GM21786 (cell line): ENCODE data around the gene PKNOX2.

Source experiments
- ATAC-seq: cut with Tn5 transposase; IDR thresholded peaks from one replicate; pipeline ENCODE4 v1.9.1; 2021; ENCODE audit not compliant: unreplicated experiment

PKNOX2 gene

DNA sequence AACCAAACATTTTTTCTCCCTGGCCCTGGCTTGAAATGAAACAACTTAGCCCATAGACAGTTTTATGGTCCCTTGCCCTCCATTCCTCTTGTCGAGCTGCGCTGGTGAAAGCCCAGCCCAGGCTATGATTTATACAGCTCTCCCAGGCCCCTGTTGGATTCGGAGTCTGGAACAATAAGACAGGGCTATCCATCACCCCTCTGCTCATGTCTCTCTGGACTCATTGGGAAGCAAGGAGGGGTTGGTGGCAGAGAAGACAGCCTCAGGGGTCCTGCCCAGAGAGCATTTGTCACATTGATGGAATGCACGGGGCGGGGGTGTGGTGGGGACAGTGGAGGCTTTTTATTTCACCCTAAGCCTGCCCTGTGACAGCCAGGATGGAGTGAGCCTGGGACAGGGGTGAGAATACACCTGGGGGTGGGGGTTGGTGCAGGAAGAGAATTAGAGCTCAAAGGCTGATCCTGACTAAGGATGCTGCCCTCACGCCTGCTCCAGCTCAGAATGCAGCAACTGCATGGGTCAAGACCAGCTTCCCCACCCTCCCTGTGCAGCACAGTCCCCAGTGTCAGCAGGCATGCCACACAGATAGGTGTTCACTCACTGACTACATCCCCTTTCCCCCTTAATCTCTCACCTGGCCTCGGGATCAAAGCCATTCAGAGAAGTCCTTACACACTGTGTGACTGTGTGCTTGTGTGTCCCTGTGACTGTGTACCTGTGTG is 10.0 kb upstream of the PKNOX2 start:
- ATAC-seq, result no peak

GRCh38 chr11:125155100-125155444 is 9.5 kb upstream of the PKNOX2 start:
- no peak for ATAC-seq

DNA sequence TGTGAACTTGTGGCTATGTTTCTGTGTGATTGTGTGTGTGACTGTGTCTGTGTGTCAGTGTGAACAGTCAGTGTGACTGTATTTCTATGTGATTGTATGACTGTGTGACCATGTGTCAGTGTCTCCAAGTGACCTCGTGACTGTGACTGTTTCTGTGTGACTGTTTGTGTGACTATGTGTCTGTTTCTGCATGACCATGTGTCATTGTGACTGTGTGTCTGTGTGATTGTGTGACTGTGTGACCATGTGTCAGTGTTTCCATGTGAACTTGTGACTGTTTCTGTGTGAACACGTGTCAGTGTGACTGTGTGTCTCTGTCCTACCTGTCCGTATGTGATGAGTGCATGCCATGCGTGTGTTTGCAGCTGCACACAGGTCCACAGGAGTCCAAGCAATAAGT is 8.8 kb upstream of the PKNOX2 start:
- ATAC-seq, result no peak

DNA sequence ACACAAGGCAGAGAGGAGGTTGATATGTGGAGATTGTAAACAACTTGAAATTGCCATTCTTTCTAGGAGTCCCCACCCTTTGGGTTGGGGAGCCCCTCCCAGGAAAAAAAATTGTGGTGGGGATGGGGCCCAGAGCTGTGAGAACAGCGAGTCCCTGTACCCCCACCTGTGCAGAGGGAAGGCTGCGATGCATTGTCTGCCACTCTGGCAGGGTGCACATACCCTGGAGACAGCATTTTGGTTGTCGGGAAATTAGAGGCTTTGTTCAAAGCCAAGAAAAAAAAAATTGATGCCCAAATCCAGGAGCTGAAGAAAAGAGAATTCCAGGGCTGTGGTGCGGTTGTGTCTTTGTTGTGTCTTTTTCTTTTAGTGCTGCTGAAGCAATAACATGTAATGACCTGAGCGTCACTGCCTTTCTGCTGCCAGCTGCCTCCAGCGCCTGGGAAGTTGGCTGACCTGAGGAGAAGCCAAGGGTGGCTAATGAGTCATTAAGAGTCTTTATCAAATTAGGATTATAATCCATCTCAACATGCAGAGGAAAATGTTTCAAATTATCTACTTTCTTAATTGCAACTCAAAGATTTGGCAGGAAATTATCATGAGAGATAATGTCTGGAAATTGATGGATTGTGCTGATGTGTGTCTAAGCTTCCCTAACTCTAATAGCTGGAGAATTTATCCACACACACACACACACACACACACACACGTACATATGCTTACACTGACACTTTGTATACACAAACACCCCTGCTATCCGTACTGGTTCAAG is 8.0 kb upstream of the PKNOX2 start:
- ATAC-seq, result no peak

DNA sequence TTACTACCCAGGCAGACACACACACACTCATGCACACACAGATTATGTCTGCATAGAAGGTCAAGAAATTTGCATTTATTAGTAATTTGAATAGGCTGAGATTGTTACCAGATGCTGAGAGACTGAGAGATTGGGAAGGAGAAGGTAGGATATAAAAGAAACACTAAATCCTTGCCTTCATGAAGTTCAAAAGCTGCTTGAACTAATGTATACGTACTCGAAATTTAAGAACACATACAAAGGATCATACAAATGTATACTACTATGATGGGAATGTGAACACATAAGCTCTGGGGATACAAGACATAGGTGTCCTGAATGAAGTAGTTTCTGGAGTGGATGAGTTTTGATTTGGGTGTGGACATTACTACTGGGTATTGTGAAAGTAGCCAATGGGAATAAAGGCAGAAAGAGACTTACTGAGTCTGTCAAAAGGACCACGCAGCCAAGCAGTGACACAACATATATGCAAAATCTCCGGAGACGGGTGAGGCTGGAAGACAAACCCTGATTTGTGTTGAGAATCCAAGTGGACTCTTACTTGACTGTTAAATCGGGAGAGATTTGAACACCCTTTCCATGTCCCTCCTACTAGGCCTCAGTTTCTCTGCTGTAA is 7.3 kb upstream of the PKNOX2 start:
- no peak for ATAC-seq

- no peak for ATAC-seq
Measured at GRCh38 chr11:125157953-125158680, 6.4 kb upstream of the PKNOX2 start.

- no peak for ATAC-seq
Measured at GRCh38 chr11:125162743-125163142, 1.8 kb upstream of the PKNOX2 start.

DNA sequence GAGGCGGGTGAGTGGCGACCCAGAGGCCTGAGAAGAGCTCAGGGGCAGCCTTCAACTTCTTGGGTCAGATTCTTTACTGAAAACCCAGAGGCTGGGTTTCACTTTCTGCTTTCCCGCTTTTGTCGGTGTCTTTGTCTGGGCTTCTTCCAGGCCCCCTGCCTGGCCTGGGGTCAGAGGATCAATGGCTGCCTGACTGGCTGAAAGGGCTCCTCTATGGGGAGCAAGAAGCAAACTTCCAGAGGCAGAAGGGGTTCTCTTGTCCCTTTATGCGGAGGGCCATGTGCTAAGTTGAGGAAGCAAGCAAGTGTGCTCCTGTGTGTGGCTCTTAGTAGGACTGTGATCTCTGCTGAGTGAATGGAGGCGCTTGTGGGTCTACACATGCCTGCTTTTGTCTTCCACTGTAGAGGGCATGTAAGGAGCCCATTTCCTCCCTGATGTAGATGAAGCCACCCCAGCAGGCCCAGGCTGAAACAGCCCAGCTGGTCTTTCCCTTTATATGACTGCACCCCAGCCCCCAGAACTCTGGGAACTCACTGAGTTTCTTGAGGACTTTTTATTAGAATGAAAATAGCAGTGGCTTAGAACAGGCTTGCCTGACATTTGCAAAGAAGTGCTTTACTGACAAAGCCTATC is 1.0 kb upstream of the PKNOX2 start:
- ATAC-seq, result no peak

DNA sequence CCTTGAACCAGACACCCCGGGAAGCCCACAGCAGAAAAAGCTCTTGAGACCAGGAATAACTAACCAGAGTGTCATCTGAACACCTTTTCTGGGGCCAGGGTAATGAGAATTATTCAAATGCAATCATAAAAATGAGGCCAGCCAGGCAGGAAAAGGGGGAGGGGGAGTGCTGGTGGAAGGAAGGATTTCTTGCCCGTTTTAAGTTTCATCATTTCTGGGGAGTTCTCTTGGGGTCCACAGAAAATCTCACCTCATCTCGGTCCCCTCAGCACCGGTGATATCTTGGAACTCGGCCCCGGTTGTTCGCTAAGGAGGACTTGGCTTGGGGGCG is 495 bp upstream of the PKNOX2 start:
- no peak for ATAC-seq

- no peak for ATAC-seq
Measured at GRCh38 chr11:125165111-125165842, 726 bp downstream of the PKNOX2 start.

GRCh38 chr11:125165843-125166763 is 1.6 kb downstream of the PKNOX2 start:
- no peak for ATAC-seq

DNA sequence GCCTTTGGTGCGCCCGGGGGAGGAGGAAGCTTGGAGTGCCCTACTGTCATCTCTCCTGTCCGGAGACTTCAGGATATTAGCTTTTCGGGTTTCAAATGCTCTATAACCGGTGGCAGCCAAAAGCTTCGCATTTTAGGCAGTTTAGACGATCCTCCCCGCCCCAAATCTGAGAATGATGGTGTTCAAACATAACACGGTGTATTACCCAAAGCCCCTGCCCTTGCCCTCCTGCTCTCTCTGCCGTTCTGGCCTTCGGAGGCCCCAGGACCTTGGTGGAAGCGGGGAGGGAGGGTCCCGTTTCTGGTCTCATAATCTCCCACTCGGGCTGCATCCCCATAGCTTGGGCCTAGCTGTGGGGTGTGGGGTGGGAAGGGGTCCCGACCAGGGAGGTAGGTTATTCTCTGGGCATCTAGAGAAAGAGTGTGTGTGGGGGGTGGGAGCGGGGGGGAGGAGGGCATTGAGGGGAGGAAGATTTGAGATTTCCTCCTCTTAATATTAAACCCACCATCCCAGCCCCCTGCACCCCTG is 2.3 kb downstream of the PKNOX2 start:
- ATAC-seq, result no peak

DNA sequence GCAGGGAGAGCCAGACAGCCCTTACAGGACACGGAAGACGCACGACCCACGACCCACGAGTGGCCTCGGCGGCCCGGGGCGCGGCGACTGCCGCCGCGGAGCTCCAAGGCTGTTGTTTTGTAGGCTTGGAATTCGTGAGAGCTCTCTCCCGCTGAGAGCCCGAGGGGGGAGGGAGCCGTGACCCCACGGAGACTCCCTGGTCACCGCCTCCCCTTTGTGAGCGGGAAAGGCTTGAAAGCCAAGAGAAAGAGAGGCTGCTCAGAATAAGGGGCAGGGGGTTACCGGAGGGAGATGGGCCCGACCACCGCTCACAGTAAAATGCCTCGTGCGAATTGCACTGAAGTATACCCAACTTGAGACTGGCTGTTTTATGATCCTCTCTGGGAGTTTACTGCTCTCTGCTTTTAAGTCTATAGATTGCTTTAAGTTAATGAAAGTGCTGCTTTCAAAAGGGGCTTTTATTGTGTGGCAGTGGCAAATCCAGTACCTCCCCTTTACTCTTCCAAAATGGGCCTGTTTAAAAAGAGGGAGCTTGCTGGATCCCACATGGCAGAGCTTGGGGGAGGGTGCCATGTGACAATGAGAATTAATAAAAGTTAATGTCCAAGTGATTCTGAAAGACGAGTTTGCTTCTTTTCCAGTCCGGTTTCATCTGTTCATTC is 2.9 kb downstream of the PKNOX2 start:
- ATAC-seq, result no peak

GRCh38 chr11:125167954-125168835 is 3.6 kb downstream of the PKNOX2 start:
- no peak for ATAC-seq

- ATAC-seq, result no peak
Measured at GRCh38 chr11:125168918-125169456, 4.4 kb downstream of the PKNOX2 start.

- ATAC-seq, result no peak
Measured at GRCh38 chr11:125170001-125170509, 5.5 kb downstream of the PKNOX2 start.

- ATAC-seq, result no peak
Measured at GRCh38 chr11:125170510-125171031, 6.0 kb downstream of the PKNOX2 start.
